Transverse colon (tissue), 4 donors: ENCODE results near the gene ZNF740.

ENCODE experiments used
- CTCF ChIP-seq, 5 experiments: fragments of 200-600 bp in 3 of 5; fragments of 450-650 bp in 2 of 5; sonication (generic) in 3 of 5; IDR thresholded peaks; 1 replicate in 2 of 5; 2 replicates in 3 of 5; pipeline ENCODE4 v1.5.1; 2016 to 2017; ENCODE audit warnings: antibody characterized with exemption in 5 of 5, inconsistent platforms in 3 of 5, mild to moderate bottlenecking in 2 of 5, moderate library complexity in 1 of 5
- EP300 ChIP-seq: sonication (generic); formaldehyde crosslinking; IDR thresholded peaks from one replicate; pipeline ENCODE4 v1.6.1; 2017; ENCODE audit warnings: antibody characterized with exemption, low read depth
- POLR2AphosphoS5 ChIP-seq, 3 donors: sonication (generic); formaldehyde crosslinking; IDR thresholded peaks; one replicate each; pipeline ENCODE4 v1.6.1; 2016; ENCODE audit warnings: antibody characterized with exemption in 3 of 3

GRCh38 chr12:53194973-53195372, 14.5 kb downstream of the ZNF740 start:
- no peak for TF ChIP-seq CTCF (IDR thresholded peaks at IDR 0.05)
- TF ChIP-seq POLR2AphosphoS5 (IDR thresholded peaks at IDR 0.05): no peak
- TF ChIP-seq EP300: no peak
